ENCODE results near the gene MYO5A.

The MYO5A gene

GRCh38 chr15:52360229-52361203, 168.2 kb downstream of the MYO5A start:
- no peak for DNase-seq

DNA sequence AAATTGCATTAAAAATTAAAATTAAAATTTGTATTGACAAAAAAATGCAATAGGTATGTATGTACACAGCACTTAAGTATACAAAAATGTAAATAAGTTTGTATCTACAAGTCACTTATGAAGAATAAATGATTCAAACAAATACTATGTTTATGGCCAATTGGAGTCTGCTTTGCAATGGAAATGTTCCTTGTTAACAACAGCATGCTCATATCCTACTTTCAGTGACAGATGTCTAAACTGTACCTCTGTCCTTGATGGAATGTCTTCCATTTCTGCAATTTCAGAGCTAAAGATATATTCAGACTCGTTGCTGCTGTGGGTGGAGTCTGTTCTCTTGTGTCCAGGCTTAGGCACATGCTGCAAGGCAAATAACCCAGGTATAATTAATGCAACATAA, 169.0 kb downstream of the MYO5A start:
- DNase-seq = no peak

GRCh38 chr15:52357949-52358348, 170.7 kb downstream of the MYO5A start:
- no peak for DNase-seq

DNA sequence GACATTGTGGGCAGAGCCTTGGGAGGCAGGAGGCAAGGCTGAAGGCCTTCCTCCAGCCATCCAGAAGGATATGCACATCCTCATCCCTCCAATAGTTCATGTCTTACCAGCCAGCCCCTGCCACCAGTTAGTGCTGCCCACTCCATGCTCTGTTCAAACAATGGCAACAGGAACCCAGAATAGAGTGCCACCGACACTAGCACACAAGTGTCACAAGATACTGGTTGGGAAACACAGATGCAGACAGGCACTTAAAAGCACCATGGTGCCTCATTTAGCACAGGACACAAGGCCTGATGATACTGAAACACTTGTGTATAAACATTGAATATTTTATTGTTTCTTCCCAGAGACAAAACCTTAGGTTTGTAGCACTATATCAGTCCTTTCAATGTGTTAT, 176.6 kb downstream of the MYO5A start:
- no peak for DNase-seq

GRCh38 chr15:52351206-52351908, 177.3 kb downstream of the MYO5A start:
- no peak for DNase-seq

DNA sequence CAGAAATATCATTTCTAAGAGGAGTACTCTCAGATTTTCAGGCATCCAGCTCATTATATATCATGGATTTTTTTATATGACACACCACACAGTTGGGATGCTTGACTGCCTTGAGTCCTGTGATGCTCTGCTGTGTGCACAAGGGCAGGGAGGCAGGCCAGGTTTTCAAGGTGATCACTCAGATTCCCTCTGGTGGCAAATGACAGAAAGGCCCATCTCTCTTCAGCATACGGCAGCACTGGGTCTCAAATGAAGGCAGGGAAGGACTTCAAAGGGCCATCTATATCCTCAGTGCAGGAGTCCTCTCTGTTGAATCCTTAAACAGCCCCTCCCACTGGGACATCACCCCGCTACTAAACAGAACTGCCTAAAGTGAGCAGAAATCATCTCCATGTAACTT, 178.3 kb downstream of the MYO5A start:
- no peak for DNase-seq

DNA sequence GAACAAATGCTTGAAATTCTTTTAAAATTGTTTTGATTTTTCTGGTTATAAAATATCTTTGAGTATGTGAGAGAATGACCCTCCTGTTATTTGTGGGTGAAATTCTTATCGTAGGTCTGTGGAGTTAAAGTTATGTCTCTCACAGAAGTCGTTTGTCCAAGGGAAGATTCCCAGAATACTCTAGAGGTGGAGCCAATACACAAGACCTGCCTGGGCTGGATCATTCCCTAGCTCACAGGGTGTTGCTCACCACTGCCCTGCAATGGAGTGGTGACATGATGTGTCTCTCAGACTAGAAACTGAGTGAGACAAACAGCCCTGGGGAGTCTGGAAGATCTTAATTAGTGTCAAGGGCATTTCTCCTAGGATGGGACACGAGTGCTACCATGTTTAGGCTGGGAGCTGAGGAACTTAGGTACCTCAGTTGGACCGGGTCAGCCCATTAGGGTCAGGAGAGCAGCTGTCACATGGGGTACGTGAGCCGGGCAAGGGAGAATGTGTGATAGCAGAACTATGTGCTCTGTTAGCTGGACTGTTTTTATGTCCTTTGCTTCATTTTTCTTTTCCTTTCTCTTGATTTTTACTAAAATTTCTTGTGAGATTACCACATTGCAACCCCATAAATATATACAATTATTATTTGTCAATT, 179.5 kb downstream of the MYO5A start:
- DNase-seq = no peak

DNA sequence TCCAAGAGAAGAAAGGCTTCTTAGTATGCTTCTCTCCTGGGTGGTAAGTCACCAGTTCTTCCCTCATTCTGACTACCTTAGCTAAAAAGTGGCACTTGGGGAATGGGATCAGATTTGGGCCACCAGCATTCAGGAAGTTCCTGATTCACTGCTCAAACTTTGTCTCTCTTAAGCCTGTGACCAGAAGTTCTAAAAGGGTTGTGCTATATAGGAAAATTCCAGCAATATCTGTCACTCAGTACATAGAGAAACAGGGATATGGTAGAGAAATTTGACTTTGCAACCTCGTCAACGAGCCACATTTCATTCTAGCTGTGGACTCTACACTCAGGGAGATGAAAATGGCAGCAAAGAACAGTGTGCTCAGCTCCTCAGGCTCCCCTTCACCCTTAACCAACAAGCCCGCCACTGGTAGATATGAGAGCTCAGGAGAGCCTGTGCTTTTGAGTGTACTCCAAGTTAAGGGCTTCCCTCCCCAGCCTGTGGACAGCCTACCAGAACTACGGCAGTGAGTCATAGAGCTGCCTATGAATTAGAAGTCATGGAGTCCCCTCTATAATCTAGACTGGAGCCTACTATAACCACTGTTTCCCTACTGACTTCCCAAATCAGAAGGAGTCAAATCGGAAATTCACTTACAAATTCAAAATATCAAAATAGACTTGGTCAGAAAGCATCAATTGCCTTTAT, 180.5 kb downstream of the MYO5A start:
- no peak for DNase-seq

DNA sequence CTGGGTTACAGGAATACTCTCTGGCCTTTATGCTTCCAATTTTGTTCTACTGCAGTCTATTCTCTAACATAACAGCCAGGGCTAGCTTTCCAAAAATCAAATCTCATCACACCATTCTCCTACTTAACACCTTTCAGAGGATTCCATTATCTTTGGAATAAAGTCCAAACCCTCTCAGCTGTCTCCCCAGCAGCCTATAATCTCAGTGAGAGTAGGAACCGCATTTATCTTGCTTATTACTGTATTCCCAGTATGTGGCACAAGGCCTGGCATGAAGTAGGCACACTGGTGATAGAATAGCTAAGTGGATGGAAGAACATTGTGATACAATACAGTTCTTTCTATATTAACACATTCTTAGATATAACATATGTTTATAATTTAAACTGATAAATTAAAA, 184.1 kb downstream of the MYO5A start:
- no peak for DNase-seq

- no peak for DNase-seq
Measured at GRCh38 chr15:52343831-52344230, 184.8 kb downstream of the MYO5A start.

DNA sequence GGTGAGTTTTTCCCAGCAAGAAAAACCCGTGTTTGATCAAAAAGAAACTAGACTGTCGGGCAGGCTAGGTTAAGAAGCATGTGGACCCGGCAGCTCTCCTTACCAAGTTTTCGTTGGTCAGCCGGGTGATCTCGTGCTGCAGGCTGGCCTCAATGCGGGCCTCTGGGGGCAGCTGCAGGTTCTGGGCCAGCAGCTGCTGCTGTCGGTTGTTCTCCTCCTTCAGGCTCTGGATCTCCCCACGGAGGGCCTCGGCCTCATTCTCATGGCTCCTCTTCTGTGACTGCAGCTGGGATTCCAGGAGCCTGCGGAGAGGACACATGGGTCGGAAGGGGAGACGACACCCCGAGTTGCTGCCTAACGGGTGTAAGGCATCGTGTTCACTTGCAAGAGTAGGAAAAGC, 188.6 kb downstream of the MYO5A start:
- DNase-seq = no peak

DNA sequence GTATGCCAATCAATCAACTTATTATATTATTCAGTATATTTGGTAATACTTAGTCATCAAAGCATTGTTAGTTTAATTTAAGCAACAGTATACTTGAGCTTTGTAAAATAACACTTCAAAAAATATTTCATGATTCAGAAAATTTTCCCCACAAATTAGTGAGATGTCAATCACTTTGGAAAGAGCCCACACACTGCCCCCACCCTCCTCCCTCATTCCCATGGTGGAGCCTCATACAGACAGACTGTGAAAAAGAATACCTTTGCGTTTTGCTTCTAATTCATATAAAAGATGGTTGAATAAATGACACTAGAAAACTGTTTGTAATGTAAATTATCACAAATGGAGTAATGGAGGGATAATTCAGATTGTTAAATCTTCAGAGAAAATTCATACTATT, 189.8 kb downstream of the MYO5A start:
- no peak for DNase-seq

- DNase-seq = no peak
Measured at GRCh38 chr15:52338058-52338457, 190.6 kb downstream of the MYO5A start.

DNA sequence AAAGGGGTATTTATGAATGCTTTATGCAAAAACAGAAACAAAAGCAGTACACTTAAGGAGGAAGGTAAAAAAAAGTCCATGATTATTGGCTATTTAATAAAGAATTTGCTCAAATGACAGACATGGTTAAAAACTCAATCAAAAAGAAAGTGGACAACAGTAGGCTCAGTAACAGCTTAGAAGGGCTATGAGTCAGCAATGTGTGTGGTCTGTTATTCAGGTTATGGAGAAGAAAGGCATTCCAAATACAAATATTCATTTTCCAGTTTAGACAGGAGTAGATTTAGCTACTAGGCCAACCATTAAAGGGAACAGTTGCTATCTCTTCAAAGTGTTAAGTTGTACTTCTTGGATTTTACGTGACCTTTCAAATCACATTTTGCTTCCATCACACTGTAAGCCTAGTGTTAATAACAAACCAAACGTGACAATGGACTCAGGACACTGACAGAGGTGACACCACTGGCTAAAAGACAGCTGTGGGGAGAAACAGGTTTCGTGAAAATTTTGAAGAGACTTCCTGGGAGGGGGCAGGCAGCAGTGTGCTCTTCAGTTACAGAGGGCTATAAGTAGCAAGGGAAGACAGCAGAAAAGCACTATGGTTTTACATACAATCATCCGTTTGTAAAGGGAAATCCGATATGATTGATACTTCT, 191.4 kb downstream of the MYO5A start:
- DNase-seq = peak; percentile 80

DNA sequence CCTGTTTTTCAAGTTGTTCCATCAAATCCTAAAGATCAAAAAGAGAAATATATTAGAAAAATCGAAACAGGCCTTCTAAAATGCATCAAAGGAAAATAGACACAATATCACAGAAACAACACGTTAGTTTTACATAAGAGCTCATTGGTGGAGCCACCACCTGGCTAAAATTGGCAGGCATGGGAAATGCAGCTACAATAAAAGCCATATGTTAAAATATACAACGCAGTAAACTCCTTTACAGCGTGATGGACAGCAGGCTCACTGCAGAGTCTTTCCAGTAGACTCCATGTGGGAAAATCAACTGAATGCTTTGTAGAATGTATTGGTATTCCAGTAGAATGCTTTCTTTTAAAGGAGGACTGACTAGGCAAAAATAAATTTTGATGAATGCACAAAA, 192.2 kb downstream of the MYO5A start:
- no peak for DNase-seq

DNA sequence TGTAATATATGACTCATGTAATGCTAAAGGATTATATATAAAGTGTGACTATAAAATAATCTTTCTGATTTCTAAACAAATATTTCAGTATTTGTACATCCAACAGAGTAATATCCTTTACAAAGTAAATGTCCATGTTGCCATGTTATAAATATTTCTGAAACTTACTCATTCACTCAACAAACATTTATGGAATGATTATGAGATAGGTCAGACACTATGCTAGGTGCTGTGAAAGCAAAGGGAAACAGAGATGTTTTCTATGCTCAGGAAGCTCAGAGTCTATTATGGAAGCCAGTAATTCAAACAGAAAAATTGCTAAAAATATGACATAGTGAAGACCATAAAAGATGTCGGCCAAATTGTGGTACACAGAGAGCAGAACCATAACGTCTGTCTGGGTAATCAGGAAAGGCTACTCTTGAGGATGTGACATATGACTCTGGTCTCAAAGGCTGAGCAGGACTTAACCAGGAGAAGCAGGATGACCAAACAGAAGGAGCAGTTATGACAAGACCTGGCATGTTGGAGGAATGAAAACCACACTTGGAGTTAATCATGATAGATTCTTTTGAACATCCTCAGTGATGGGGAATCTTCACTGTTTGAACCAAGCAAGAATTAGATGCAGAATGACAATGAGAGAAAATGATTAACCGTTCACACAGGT, 194.1 kb downstream of the MYO5A start:
- peak; percentile 58 for DNase-seq

- peak; percentile 60 for DNase-seq
Measured at GRCh38 chr15:52331490-52332240, 197.0 kb downstream of the MYO5A start.

GRCh38 chr15:52329987-52330386, 198.7 kb downstream of the MYO5A start:
- no peak for DNase-seq

DNA sequence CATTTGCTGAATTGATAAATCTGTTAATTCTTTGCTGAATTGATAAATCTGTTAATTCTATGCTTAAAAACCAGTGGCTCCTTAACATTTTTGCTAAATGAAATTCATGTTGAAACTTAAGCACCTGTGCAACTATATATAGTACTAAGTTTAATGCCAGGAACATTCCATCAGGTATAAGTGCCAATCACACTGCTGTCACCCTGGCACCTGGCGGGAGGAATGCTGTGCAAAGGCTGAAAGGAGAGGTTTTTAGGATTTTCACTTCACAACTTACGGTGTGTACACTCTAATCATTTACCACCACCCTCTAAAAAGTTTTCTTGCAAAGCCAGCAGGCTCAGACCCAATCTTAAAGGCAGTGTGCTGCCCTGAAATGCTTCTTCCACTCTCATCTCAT, 199.5 kb downstream of the MYO5A start:
- no peak for DNase-seq

- no peak for DNase-seq
Measured at GRCh38 chr15:52328680-52329079, 200.0 kb downstream of the MYO5A start.

DNA sequence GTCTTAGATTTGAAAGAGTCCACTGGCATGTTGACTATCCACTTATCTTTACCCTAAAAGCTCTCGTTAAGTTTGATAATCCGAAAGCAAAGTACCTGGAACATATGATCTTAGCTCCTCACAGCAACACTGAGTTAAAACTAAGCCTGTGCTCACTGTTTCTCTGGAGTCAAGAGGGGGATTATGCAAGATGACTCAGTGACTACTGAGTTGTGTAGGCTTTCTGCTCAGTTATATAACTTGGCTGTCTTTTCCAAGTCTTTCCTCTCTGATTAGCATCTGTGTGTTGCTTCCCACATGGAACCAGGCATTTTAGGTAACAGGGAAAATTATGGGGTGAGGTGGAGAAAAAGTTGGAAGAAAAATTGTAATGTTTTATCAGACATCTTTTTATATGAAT, 201.9 kb downstream of the MYO5A start:
- DNase-seq = peak; percentile 30

Data from HCEC 1CT (cell line).